Left ventricle myocardium superior (tissue), 1 donor: Measurements from ENCODE around the gene SRRM2. TPM values are rescaled to one million over a fixed set of nuclear protein-coding genes. Genes with fewer than 3 reads are reported as not detected.

Source experiments
- ATAC-seq: fragments of 200-7000 bp; cut with Tn5 transposase; one replicate; pipeline ENCODE4 v1.9.1; 2020; ENCODE audit warnings: mild to moderate bottlenecking, moderate library complexity
- DNase-seq: peaks from one replicate; pipeline ENCODE4 v3.0.0-alpha.2; 2020
- intact Hi-C: fragments of 100-400 bp; cut with micrococcal nuclease; formaldehyde crosslinking; loops from one replicate; pipeline ENCODE4 v1.11.0; 2022
- total RNA-seq: library from RNA; stranded (reverse); fragmentation: NEBNext Ultra II Directional; extraction: Animal tissue kit (Norgen Biotek cat#: 25700); gene quantifications from one replicate; pipeline ENCODE4 v1.2.1, GENCODE V29; 2021
- donor health status: DM: no; HTN: yes; CAD: no; lungs with severe emphysema.

Gene SRRM2
- total RNA-seq, 1 donor from 2014 or later, result 292 TPM

DNA sequence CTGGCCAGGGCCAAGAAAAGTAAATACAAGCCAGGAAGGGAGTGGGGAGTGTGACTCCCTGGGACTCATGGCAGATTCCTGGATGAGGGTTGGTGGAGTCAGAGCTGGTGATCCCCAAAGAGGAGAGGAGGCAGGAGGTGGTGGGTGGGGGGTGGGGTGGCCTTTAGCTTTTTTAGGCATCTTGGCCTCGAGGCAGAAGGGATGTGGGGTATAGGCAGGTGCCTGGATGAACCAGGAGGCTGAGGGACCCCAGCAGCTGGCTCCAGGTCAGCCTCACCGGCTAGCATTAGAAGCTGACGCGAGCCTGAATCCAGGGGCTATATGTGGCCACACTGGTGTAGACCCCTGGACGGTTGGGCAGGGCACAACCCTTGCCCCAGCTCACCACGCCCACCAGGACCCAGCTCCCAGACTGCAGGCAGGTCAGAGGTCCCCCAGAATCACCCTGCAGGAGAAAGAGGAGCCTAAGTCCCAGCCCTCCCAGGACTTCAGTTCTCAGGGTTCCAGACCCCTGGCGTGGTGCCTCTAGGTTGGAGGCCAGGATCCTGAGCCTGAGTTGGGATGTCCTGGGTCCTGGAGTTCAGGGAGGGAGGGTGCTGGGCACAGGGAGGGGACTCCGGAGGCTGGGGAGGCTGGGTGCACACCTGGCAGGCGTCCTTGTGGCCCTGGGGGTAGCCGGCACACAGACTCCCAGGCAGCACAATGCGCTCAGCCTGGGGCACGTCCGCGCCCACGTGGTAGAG lies 32.1 kb downstream of the SRRM2 start:
- intact Hi-C loops, result no loop called here

DNA sequence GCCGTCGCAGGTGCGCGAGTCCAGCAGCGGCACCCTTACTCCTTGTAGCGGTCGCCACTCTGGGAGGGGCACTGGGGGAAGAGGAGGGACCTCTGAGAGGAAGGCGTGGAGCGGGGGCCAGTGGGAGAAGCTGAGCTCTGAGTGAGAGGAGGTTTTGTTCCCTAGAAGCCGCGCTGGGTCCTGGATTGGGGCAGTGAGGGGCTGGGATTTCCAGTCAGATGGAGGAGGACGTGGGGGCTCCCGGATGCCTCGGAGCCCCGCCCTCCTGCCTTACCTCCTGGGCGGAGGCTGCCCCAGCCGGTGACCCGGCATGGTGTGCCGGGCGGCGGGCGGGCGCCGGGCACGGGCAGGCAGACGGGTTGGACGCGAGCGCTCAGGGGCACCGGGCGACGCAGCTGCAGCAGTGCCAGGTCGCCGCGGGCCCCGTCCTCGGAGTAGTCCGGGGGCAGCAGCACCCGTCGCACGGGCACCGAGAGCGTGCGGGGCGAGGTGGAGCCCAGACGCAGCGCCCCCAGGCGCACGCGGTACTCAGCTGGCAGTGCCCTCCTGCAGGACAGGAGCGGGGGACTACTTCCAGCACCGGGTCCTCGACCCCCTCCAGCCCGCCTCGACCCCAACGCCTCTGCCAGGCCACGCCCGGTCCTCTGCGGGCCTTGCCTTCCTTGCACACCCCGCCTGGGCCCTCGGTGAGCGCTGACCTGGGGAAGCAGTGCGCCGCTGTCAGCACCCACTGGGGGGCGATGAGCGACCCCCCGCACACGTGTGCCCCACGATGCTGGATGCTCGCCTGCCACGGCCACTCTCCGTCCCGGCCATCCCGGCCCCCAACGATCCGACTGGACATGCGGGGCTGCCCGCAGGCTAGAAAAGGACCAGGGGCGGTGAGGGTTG lies 32.9 kb downstream of the SRRM2 start:
- intact Hi-C loops, result no loop called here
- peak; percentile 34 for ATAC-seq

More for the DNA sequence above, 32.1 kb downstream of the SRRM2 start:
- DNase-seq (no peak), ATAC-seq (no peak)

DNA sequence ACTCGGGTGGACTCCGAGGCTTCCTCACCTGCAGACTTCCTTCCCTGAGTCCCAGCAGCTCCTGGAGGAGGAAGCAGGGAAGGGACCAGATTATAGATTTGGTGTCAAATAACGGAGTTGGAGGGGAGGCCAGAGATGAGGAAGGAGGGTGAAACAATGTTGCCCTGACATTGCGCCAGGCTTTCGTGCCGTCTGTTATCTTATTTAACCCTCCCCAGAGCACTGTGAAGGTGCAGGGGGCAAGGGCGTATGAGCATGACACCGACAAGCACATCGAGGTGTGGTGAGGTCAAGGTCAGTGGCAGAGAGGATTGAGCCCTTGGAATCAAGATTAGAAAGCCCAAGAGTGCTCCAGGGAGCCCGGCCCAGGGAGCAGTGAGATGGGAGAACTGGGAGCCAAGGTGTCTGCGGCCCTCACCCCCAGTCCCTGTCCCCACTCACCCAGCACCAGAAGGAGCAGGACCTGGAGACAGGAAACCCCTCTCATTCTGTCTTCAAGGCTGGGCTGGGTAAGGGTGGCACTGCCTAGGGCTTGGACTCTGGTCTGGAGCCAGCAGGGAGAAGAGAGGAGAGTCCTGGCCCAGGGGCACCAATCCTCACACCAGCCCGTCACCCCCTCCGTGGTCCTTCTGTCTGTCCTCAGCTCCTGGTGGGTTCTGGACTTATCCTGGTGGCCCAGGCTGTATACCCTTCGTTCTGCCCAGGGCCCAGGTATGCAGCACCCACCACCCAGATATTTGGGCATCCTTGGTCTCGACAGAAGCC lies 33.8 kb downstream of the SRRM2 start:
- intact Hi-C loops, result no loop called here
- DNase-seq, result no peak

More for the DNA sequence above, 32.9 kb downstream of the SRRM2 start:
- no peak for DNase-seq

DNA sequence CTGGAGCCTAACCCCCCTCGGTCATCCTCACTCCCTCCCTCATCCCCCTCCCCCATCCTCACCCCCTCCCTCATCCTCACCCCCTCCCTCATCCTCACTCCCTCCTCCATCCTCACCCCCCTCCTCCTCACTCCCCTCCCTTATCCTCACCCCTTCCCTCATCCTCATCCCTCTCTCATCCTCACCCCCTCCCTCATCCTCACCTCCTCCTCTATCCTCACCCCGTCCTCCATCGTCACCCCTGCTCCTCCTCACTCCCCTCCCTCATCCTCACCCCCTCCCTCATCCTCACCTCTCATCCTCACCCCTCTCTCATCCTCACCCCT lies 34.4 kb downstream of the SRRM2 start:
- intact Hi-C loops, result no loop called here
- DNase-seq, result no peak
- no peak for ATAC-seq

More for the DNA sequence above, 33.8 kb downstream of the SRRM2 start:
- no peak for ATAC-seq

DNA sequence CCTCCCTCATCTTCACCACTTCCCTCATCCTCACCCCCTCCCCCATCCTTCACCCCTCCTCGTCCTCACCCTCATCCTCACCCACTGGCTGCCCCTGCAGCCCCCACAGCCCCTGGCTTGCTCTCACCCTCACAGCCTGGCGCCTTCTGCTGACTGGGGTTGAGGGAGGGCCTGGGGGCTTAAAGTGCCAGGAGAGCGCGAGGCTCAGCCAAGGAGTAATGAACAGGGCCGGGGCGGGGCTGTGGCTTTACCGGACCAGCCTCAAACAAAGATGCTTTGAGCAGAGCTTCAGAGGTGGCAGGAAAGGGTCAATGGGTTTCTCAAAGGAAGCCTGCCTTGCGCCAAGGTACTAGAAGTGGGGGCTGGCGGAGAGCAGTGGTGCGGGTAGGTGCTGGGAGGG lies 35.0 kb downstream of the SRRM2 start, which contains the start of gene PRSS33:
PRSS33 (minus strand) TSS at position 155 of the 400 bp plus-strand sequence. CDS start 1,013 bp downstream, outside the sequence.
- ATAC-seq (no peak), DNase-seq (no peak)

DNA sequence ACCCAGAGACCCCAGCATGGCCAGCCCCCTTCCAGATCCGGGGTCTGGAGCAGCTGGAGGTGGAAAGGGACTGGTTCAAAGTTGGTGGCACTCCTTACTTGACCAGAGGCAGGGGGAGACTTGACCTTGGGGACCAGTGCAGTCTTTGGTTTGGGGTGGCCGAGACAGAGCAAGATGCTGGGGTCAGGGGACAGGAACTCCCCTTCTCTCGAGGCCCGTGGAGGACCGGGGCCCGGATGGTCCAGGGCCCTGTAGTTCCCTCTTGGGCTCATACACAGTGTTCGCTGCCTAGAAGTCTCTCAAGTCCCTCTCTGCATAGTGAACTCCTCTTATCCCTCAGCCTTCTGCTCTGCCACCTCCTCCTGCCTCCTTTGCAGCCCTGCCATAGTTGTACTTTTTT lies 35.5 kb downstream of the SRRM2 start:
- ATAC-seq (no peak), DNase-seq (no peak)
- intact Hi-C loops, result no loop called here

More for the DNA sequence above, 35.0 kb downstream of the SRRM2 start, which contains the start of gene PRSS33:
- intact Hi-C loops, result no loop called here

DNA sequence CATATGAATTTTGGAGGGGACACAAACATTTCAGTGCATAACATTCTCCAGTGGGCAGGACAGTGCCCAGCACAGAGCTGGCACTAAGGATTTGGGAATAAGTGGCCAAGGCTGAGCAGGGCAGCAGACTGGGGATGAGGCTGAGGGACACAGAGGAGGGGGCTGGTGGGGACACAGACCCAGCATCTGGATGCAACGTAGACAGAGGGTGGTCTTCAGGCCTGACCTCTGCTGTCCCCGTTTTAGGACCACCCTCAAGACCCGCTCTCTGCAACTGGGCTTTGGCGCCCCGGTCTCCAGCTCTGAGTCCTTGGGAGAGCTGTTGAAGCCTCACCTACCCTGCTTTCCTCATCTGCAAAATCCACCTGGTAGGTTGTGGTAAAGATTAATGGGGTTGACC lies 38.2 kb downstream of the SRRM2 start:
- ATAC-seq, result no peak
- DNase-seq, result no peak
- intact Hi-C loops, result no loop called here

DNA sequence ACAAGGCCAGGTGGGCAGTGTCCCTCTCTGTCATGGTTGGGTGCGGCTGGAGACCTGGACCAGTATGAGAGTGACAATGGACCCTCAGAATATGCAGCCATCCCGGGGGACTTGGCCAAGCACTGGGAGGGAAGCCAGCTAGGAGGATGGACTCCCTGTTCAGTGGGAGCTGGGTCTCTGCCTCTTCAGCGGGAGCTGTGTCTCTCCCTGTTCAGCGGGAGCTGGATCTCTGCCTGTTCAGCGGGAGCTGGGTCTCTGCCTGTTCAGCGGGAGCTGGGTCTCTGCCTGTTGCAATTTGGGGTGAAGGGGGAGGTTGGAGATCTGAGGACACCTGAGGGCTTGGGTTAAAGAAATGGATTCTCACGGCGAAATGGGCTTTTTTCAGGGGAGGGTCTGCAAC lies 38.7 kb downstream of the SRRM2 start:
- intact Hi-C loops, result no loop called here
- ATAC-seq (no peak), DNase-seq (no peak)

DNA sequence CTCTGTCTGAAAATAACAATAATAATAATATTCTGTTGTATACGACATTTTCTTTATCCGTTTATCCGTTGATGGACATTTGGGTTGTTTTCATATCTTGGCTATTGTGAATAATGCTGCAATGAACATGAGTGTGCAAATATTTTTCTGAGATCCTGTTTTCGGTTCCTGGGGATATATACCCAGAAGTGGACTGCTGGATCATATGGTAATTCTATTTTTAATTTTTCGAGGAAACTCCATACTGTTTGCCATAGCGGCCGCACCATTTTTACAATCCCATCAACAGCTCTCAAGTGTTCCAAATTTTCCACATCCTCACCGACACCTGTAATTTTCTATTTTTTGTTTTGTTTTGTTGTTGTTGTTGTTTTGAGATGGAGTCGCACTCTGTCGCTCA lies 40.5 kb downstream of the SRRM2 start:
- no peak for DNase-seq
- intact Hi-C loops, result no loop called here
- ATAC-seq, result no peak

DNA sequence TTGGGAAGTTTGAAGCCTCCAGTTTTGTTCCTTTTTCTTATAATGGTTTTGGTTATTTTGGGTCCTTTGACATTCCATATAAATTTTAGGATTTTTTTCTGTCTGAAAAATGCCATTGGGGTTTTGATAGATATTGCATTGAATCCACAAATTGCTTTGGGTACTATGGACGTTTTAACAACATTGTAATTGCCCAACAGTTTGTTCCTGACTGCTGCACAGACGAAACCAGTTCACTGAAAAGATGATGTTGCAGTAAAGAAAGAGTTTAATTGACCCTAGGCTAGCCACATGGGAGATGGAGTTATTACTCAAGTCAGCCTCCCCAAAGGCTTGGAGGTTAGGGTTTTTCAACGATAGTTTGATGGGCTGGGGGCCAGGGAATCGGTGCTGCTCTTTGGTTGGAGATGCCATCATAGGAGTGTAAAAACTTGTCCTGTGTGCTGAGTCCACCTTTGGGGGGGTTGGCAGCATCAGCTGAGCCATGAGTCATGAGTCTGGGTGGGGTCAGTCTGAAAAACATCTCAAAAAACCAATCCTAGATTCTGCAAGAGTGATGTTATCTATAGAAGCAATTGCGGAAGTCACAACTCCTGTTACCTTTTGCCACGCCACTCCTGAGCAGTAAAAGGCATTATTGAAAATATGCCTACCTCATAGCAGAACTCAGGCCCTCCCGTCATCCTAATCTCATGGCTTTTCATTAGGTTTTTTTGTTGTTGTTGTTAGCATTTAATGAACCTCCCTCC lies 43.1 kb downstream of the SRRM2 start:
- DNase-seq (no peak), ATAC-seq (no peak)
- intact Hi-C loops, result no loop called here

DNA sequence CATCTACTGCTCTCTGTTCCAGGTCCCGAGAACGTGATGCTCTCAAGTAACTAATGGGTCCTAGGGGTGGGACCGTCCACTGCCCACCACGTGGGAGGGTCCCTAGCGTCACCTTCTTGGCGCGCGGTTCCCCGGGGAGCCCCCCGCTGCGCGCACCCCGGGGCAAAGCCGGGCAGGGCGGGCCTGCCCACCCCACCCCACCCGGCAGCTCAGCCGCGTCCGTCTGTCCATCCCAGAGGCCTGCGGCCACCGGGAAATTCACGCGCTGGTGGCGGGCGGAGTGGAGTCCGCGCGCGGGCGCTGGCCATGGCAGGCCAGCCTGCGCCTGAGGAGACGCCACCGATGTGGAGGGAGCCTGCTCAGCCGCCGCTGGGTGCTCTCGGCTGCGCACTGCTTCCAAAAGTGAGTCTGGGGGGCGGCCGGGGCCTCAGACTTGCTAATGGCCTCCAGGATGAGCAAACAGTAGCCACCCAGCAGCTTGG lies 46.3 kb downstream of the SRRM2 start:
- DNase-seq (no peak), ATAC-seq (no peak)
- intact Hi-C loops, result no loop called here

DNA sequence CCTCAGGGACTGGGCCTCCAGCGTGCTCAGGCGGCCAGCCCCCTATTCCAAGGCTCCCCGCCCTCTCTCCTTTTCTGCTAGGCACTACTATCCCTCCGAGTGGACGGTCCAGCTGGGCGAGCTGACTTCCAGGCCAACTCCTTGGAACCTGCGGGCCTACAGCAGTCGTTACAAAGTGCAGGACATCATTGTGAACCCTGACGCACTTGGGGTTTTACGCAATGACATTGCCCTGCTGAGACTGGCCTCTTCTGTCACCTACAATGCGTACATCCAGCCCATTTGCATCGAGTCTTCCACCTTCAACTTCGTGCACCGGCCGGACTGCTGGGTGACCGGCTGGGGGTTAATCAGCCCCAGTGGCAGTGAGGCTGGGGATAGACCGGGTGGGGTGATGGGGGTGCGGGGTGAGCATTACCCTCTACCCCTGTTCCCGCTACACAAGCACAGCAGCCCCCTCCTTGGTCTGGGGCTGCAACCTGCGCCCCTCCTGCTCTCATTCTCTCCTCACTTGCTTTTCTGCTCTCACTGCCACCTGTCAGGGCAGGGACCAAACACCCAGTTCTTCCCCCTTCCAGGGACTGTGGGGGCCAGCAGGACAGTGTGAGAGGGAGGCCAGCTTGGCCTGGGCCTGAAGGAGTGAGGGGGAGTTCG lies 46.9 kb downstream of the SRRM2 start:
- DNase-seq (no peak), ATAC-seq (no peak)
- intact Hi-C loops, result no loop called here

DNA sequence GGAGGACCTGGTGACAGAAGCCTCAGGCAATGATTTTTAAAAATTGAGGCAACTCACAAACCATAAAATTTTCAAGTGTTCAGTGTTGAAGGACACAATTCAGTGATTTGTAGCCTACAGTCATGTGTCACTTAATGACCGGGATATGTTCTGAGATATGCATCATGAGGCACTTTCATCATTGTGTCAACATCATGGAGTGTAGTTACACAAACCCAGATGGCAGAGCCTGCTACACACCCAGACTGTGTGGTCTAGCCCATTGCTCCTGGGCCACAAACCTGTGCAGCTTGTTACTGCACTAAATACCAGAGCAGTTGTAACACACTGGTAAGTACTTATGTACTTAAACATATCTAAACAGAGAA lies 47.4 kb downstream of the SRRM2 start:
- no peak for ATAC-seq
- intact Hi-C loops, result no loop called here
- no peak for DNase-seq

DNA sequence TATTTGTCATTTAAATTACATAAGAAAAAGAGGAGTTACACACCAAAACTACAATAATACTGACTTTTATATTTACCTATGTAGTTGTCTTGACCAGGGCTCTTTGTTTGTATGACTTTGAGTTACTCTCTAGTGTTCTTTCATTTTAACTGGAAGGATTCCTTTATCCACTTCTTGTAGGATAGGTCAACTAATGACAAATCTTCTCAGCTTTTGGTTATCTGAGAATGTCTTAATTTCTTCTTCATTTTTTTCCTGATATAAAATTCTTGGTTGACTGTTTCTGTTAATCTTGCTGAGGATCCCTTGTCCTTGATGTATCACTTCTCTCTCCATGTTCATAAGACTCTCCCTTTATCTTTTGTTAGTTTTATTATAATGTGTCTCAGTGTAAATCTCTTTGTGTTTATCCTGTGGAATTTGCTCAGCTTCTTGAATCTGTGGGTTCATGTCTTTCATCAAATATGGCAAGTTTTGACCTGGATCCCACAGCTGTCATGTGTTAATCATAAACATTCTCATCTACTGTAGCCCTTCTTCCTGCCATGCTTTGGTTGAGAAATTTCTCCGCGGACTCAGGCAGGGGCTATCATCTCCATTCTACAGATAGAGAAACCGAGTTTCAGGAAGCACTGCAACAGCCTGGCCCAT lies 51.2 kb downstream of the SRRM2 start:
- DNase-seq (no peak), ATAC-seq (no peak)
- intact Hi-C loops, result no loop called here

DNA sequence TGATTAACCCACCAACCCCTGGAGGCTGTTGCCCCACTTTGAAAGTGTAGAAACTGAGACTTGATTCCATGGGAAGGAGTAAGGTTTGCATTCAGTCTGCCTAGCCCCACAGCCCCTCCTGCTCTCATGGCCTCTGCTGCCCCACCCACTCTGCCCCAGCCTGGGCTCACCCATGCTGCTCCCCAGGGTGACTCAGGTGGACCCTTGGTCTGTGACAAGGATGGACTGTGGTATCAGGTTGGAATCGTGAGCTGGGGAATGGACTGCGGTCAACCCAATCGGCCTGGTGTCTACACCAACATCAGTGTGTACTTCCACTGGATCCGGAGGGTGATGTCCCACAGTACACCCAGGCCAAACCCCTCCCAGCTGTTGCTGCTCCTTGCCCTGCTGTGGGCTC lies 52.3 kb downstream of the SRRM2 start:
- intact Hi-C loops, result no loop called here
- DNase-seq (no peak), ATAC-seq (no peak)

DNA sequence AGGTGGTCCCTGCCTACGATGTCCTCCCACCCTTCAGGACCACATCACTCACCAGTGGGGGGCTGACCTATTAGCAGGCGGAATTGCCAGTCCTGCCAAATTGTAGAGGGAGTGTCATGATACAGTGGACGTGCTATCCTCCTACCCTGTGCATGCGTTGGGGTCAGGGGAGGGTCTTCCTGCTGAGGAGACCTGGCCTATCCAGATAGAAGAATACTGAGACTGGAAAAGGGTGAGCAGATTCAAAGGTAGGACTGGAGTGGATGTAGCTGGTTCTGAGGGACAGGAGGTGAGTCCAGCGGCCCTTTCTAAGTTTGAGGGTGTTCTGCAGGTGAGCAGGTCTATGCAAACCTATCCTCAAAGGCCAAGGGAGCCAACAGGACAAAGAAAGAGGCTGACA lies 53.8 kb downstream of the SRRM2 start:
- ATAC-seq (no peak), DNase-seq (no peak)
- intact Hi-C loops, result no loop called here

DNA sequence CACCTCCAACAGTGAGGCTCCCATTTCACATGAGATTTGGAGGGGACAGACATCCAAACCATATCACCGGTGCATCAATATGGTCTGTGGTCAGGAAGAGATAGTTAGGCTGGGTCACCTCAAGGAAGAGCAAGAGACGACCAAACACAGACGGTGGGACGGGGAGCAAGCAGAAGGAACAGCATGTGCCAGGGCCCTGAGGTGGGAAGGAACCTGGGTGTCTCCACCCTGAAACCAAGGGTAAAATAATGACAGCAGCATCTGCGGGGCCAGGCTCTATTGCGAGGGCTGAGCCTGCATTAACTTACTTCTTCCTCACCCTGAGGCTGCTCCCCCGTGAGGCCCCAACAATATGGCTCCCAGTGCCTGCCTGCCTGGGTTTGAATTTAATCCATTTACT lies 55.7 kb downstream of the SRRM2 start:
- intact Hi-C loops, result no loop called here

DNA sequence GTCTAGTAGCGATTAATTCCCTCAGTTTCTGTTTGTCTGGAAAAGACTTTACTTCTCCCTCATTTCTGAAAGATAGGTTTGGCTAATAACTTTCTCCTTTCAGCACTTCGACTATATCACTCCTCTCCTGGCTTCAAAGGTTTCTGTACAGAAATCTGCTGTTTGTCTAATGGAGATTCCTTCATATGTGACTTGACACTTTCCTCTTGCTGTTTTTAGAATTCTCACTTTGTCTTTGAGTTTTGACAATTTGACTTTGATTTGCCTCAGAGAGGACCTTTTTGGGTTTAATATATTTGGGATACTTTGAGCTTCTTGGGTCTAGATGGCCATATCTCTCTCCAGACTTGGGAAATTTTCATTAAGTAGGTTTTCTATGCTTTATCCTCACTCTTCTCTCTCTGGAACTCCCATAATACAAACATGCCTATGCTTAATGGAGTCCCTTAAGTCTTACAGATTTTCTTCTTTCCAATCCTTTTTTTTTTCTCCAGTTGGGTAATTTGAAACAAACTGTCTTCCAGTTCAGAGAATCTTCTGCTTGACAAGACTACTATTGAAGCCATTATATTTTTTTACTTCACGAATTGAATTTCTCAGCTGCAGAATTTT lies 56.8 kb downstream of the SRRM2 start:
- ATAC-seq, result no peak
- intact Hi-C loops, result no loop called here

More for the DNA sequence above, 55.7 kb downstream of the SRRM2 start:
- ATAC-seq, result no peak
- no peak for DNase-seq

More for the DNA sequence above, 56.8 kb downstream of the SRRM2 start:
- no peak for DNase-seq
